ENCODE measurements around the gene YTHDC1.
"Not testable (repeated sequence)": the region's sequence is repeated elsewhere in the genome, so short reads cannot be mapped to it uniquely, and the experiment has no call there.

The YTHDC1 gene

DNA sequence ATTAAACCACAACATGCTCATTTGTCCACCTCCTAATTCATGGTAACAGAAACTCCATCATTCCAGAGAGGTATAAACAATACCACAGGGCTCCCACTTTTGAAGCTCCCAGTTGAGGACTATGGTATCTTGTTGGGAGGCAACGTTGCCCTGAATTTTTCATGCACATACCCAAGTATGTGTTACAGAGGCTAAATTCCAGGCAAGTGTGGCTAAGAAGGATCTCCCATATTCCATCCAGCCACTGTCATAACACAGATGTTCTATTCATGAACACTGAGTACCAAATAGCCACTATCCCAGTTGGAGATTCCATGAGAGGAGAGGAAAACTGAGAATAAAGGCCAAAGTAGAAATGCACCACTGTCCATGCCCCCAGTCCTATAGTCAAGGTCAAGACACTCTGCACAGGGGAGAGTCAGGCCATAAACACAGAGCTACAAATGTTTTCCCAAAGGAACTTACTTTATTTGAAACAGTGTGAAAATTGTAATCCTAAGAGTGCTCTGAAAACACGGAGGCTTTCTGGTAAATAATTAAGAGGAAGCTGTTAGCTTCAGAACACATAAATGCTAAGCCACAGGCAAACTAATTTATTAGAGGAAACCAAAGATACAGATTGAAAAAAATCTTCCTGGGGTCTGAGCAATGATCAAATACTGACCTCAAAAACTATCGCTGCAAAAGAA is 62.0 kb downstream of the YTHDC1 start:
- DNase-seq, result no peak

DNA sequence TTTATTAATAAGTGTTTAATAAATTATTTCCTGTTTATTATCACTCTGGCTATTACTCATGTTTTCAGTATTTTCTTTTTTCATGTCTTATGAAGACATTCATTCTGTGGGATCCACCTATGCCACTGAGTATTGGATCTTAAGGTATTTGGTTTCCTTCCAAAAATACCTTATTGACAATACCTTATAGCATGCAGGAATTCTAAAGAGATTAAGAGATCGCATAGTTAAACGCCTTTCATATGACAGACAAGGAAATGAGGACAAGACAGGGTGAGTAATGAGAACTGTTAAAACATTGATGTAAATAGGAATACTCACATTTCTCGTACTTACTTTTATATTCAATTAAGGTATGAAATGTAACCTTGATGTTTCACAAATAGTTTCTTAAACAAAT is 66.2 kb downstream of the YTHDC1 start:
- DNase-seq, result no peak

GRCh38 chr4:68283095-68283494 is 66.8 kb downstream of the YTHDC1 start:
- no peak for DNase-seq

GRCh38 chr4:68281796-68282740 is 67.8 kb downstream of the YTHDC1 start:
- DNase-seq, result not testable (repeated sequence)

- no peak for DNase-seq
Observed at GRCh38 chr4:68278029-68278428, 71.9 kb downstream of the YTHDC1 start.

GRCh38 chr4:68277627-68278026 is 72.3 kb downstream of the YTHDC1 start:
- DNase-seq, result no peak

DNA sequence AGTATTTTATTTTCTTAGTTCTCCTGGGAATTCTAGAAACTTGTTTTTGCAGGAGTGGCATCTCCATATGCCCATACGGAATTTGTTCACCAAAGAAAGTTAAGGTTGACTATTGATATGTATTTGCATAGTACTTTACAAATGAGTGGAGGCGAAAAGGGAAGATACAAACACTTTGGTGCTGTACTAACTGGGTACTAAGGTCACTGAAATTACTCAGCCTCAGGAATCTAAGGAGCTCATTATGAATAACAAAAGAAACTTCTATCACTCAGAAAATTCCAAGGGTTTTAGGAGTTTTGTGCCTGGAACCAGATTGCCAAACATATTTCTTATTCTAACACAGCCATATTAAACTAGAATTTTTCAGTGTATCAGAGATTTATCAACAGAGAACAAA is 77.0 kb downstream of the YTHDC1 start:
- DNase-seq, result no peak

- no peak for DNase-seq
Observed at GRCh38 chr4:68272380-68272779, 77.5 kb downstream of the YTHDC1 start.

DNA sequence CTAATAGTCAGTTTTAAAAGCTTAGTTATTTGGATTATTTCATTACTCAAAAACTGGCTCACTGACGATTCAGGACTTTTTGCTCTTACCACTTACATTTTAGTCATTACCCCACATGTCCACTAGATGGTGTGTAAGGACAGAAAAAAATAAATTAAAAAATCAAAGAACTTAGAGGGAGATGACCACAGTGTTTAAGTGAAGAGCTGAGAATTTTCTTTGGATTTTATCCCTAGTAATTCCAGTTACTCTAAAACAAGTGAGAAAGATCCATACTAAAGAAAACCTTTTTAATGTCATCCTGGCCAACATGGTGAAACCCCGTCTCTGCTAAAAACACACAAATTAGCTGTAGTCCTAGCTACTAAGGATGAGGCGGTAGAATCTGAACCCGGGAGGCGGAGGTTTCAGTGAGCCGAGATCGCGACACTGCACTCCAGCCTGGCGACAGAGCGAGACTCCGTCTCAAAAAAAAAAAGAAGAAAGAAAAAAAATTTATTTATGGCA is 78.0 kb downstream of the YTHDC1 start:
- no peak for DNase-seq

GRCh38 chr4:68267433-68267944 is 82.4 kb downstream of the YTHDC1 start:
- no peak for DNase-seq

GRCh38 chr4:68264875-68265565 is 84.9 kb downstream of the YTHDC1 start:
- no peak for DNase-seq

All from activated CD4-positive, alpha-beta T cell treated with anti-CD3 and anti-CD28 coated beads, Interleukin-2, amount 50 U/mL, for 4 hours (primary cell).